HepG2 (cell line): ENCODE results near the gene APOM. TPM values are rescaled to one million over a fixed set of nuclear protein-coding genes. Genes with fewer than 3 reads are reported as not detected.

ENCODE experiments used
- CENPX ChIP-seq: sonication (generic); formaldehyde crosslinking; IDR thresholded peaks from 2 replicates; pipeline ENCODE4 v1.9.0; 2021; ENCODE audit warnings: mild to moderate bottlenecking, missing genetic modification reagents, moderate library complexity
- KAT2B ChIP-seq: fragments of 150-350 bp; IDR thresholded peaks from 2 replicates; pipeline ENCODE4 v1.6.1; 2014; ENCODE audit warnings: low read depth, low read length, borderline replicate concordance
- MXD4 ChIP-seq: IDR thresholded peaks from 2 replicates; pipeline ENCODE4 v1.6.1; 2016; ENCODE audit warnings: mild to moderate bottlenecking, missing biosample characterization, missing genetic modification reagents
- NONO ChIP-seq, 2 experiments: fragments of 450-650 bp in 1 of 2; sonication (generic) in 1 of 2; formaldehyde crosslinking in 1 of 2; IDR thresholded peaks in 1 of 2; conservative IDR thresholded peaks in 1 of 2; 2 replicates each; pipeline versions ENCODE4 v1.6.1 to v1.8.0; 2017 to 2022; ENCODE audit warnings: mild to moderate bottlenecking in 1 of 2, missing genetic modification reagents in 1 of 2, moderate library complexity in 1 of 2
- PAF1 ChIP-seq: IDR thresholded peaks from 2 replicates; pipeline ENCODE4 v1.6.1; 2016; ENCODE audit warnings: missing genetic modification reagents, missing compliant biosample characterization
- SALL2 ChIP-seq: sonication (generic); formaldehyde crosslinking; IDR thresholded peaks from 2 replicates; pipeline ENCODE4 v1.8.1; 2023; ENCODE audit warnings: mild to moderate bottlenecking, missing genetic modification reagents, inconsistent platforms
- SCMH1 ChIP-seq: sonication (generic); formaldehyde crosslinking; IDR thresholded peaks from 2 replicates; pipeline ENCODE4 v1.9.0; 2021; ENCODE audit warnings: missing genetic modification reagents, mild to moderate bottlenecking, borderline replicate concordance
- SKIL ChIP-seq: sonication (generic); formaldehyde crosslinking; IDR thresholded peaks from 2 replicates; pipeline ENCODE4 v1.8.0; 2022; ENCODE audit warnings: missing genetic modification reagents, mild to moderate bottlenecking, moderate library complexity, borderline replicate concordance
- TRIM24 ChIP-seq: sonication (generic); formaldehyde crosslinking; IDR thresholded peaks from 2 replicates; pipeline ENCODE4 v1.8.0; 2022; ENCODE audit warnings: mild to moderate bottlenecking, missing genetic modification reagents
- XBP1 ChIP-seq: sonication (generic); formaldehyde crosslinking; IDR thresholded peaks from 2 replicates; pipeline ENCODE4 v1.5.0; 2020; ENCODE audit warnings: missing genetic modification reagents
- YEATS4 ChIP-seq: sonication (generic); formaldehyde crosslinking; IDR thresholded peaks from 2 replicates; pipeline ENCODE4 v1.4.0; 2020; ENCODE audit warnings: missing genetic modification reagents, borderline replicate concordance
- ZC3H13 ChIP-seq: sonication (generic); formaldehyde crosslinking; IDR thresholded peaks from 2 replicates; pipeline ENCODE4 v1.8.1; 2023; ENCODE audit warnings: mild to moderate bottlenecking, missing genetic modification reagents, moderate library complexity
- ZC3H4 ChIP-seq: sonication (generic); formaldehyde crosslinking; IDR thresholded peaks from 2 replicates; pipeline ENCODE4 v1.4.0; 2020; ENCODE audit warnings: missing genetic modification reagents, borderline replicate concordance
- ZNF251 ChIP-seq: sonication (generic); formaldehyde crosslinking; IDR thresholded peaks from 2 replicates; pipeline ENCODE4 v1.9.0; 2021; ENCODE audit warnings: mild to moderate bottlenecking, missing genetic modification reagents
- ZNF3 ChIP-seq: IDR thresholded peaks from 2 replicates; pipeline ENCODE4 v1.7.0; 2017; ENCODE audit warnings: inconsistent platforms
- ZNF503 ChIP-seq: sonication (generic); formaldehyde crosslinking; IDR thresholded peaks from 2 replicates; pipeline ENCODE4 v1.4.0; 2020; ENCODE audit warnings: missing genetic modification reagents
- ZNF556 ChIP-seq: sonication (generic); formaldehyde crosslinking; IDR thresholded peaks from 2 replicates; pipeline ENCODE4 v1.4.0; 2020; ENCODE audit warnings: mild to moderate bottlenecking, missing genetic modification reagents, borderline replicate concordance
- ZNF589 ChIP-seq: sonication (generic); formaldehyde crosslinking; conservative IDR thresholded peaks from 2 replicates; pipeline ENCODE4 v1.8.0; 2022; ENCODE audit warnings: mild to moderate bottlenecking, moderate library complexity, missing genetic modification reagents
- ZNF850 ChIP-seq: sonication (generic); formaldehyde crosslinking; conservative IDR thresholded peaks from 2 replicates; pipeline ENCODE4 v1.9.0; 2021; ENCODE audit warnings: mild to moderate bottlenecking, missing genetic modification reagents
- polyA plus RNA-seq, 8 experiments: library from polyadenylated mRNA; depleted of rRNA in 3 of 8; stranded (reverse) in 7 of 8; unstranded in 1 of 8; fragments of >200 nt; fragmentation: Illumina TruSeq in 4 of 8; extraction: Trizol in 4 of 8; gene quantifications; 2 replicates each; pipeline versions ENCODE4 v1.2.1 to v1.2.3, GENCODE V29; 2011 to 2016; ENCODE audit warnings: low read depth in 4 of 8, missing spikeins in 1 of 8, mixed read lengths in 1 of 8; ENCODE audit not compliant: insufficient read depth in 1 of 8
- total RNA-seq, 5 experiments: library from RNA; depleted of rRNA; stranded (reverse); fragments of >200 nt; fragmentation: Illumina TruSeq; extraction: Trizol; gene quantifications; 2 replicates each; pipeline ENCODE4 v1.2.3, GENCODE V29; 2016; ENCODE audit warnings: low read depth in 1 of 5
- TF ChIP-seq, protein P1 (sequence below): sonication (generic); formaldehyde crosslinking; IDR thresholded peaks from 2 replicates; pipeline ENCODE4 v1.5.1; 2020; ENCODE audit warnings: mild to moderate bottlenecking, missing genetic modification reagents, moderate library complexity
- TF ChIP-seq, protein P2 (sequence below): sonication (generic); formaldehyde crosslinking; IDR thresholded peaks from 2 replicates; pipeline ENCODE4 v1.5.1; 2020; ENCODE audit warnings: missing genetic modification reagents, mild to moderate bottlenecking, borderline replicate concordance

APOM gene
- total and polyA plus RNA-seq, 2 of the 13 experiments (the other 11 are each of a cell fraction or from before 2014, with no cell fraction given) = 98.2 to 1,140 TPM

DNA sequence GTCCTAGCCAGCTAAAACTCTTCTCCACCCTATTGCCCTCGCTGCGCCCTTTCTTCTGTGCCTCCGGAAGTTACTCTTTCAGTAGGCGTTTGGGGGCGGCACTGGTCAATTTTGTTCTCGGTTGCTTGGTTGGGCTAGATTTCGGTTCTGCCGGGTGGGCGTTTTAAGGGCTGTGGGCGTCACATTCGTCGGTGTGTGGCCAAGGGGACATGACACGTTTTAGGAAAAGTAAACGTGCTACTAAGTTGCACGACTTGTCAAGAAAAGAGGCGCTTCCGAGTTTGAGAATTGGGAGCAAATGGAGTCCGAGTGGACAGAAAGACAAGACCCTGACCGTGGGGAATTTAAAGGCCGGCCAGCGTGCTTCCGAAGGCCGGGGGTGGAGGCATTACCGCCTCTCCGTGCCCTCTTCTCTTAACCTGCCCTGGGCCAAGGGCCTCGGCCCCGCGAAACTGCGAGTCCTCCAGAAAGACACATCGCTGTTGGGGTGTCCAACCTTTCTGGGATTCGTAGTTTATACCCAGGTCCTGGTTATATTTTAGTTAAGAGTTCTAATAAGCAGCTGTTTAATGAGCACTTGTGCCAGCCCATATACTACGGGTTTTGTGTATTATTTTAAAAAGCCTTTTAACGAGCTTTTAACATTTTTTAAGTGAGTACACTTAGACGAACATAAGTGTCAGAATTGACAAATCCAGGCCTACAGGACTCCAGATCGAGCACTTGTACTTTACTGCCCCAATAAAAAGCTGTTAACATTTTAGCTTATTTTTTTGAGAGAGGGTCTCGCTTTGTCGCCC lies 2.6 kb upstream of the APOM start (continued):
- TF ChIP-seq SKIL (CRISPR knock-in tag) = no peak
- TF ChIP-seq MXD4 (CRISPR knock-in tag) = no peak; the same call in 1 of the 2 replicates
- peak; percentile 49; the same call in 1 of the 2 replicates for TF ChIP-seq ZC3H4 (CRISPR knock-in tag)
- TF ChIP-seq PAF1 (CRISPR knock-in tag) = no peak
- no peak for TF ChIP-seq ZNF251 (CRISPR knock-in tag)
- no peak; the same call in 1 of the 2 replicates for TF ChIP-seq ZNF589 (CRISPR knock-in tag)
- TF ChIP-seq, protein P1, sequence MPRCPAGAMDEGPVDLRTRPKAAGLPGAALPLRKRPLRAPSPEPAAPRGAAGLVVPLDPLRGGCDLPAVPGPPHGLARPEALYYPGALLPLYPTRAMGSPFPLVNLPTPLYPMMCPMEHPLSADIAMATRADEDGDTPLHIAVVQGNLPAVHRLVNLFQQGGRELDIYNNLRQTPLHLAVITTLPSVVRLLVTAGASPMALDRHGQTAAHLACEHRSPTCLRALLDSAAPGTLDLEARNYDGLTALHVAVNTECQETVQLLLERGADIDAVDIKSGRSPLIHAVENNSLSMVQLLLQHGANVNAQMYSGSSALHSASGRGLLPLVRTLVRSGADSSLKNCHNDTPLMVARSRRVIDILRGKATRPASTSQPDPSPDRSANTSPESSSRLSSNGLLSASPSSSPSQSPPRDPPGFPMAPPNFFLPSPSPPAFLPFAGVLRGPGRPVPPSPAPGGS (CRISPR knock-in tag) = no peak
- no peak for TF ChIP-seq CENPX (CRISPR knock-in tag)
- TF ChIP-seq ZNF3 (CRISPR knock-in tag) = no peak
- no peak for TF ChIP-seq SCMH1 (CRISPR knock-in tag)
- no peak for TF ChIP-seq XBP1 (CRISPR knock-in tag)
- TF ChIP-seq ZNF556 (CRISPR knock-in tag) = peak; percentile 41; the same call in 1 of the 2 replicates
- no peak for TF ChIP-seq ZNF503
- no peak; the same call in 1 of the 2 replicates for TF ChIP-seq ZC3H13 (CRISPR knock-in tag)
- TF ChIP-seq NONO (IDR thresholded peaks at IDR 0.05) = no peak
- TF ChIP-seq NONO (CRISPR knock-in tag; conservative IDR thresholded peaks at IDR 0.05) = peak; percentile 10; the same call in 1 of the 2 replicates
- TF ChIP-seq TRIM24 = no peak
- TF ChIP-seq SALL2 (CRISPR knock-in tag) = peak; percentile 40
- TF ChIP-seq, protein P2, sequence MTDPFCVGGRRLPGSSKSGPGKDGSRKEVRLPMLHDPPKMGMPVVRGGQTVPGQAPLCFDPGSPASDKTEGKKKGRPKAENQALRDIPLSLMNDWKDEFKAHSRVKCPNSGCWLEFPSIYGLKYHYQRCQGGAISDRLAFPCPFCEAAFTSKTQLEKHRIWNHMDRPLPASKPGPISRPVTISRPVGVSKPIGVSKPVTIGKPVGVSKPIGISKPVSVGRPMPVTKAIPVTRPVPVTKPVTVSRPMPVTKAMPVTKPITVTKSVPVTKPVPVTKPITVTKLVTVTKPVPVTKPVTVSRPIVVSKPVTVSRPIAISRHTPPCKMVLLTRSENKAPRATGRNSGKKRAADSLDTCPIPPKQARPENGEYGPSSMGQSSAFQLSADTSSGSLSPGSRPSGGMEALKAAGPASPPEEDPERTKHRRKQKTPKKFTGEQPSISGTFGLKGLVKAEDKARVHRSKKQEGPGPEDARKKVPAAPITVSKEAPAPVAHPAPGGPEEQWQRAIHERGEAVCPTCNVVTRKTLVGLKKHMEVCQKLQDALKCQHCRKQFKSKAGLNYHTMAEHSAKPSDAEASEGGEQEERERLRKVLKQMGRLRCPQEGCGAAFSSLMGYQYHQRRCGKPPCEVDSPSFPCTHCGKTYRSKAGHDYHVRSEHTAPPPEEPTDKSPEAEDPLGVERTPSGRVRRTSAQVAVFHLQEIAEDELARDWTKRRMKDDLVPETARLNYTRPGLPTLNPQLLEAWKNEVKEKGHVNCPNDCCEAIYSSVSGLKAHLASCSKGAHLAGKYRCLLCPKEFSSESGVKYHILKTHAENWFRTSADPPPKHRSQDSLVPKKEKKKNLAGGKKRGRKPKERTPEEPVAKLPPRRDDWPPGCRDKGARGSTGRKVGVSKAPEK (CRISPR knock-in tag) = no peak; the same call in 1 of the 2 replicates
- TF ChIP-seq YEATS4 (CRISPR knock-in tag) = no peak
- TF ChIP-seq KAT2B = no peak
- peak; percentile 45; the same call in 1 of the 2 replicates for TF ChIP-seq ZNF850 (CRISPR knock-in tag)
